GM12891 (cell line): ENCODE data around the gene UTS2.

ENCODE experiments used
- POLR2A ChIP-seq: IDR thresholded peaks from 2 replicates; pipeline ENCODE4 v1.6.1; 2011; ENCODE audit warnings: low read depth, low read length, control low read depth
- POLR2AphosphoS5 ChIP-seq: IDR thresholded peaks from 2 replicates; pipeline ENCODE4 v1.6.1; 2011; ENCODE audit warnings: low read depth, low read length, control low read depth
- TAF1 ChIP-seq: IDR thresholded peaks from 2 replicates; pipeline ENCODE4 v1.6.1; 2011; ENCODE audit warnings: low read depth, low read length, control low read depth

- TF ChIP-seq POLR2A (no peak), TAF1 (no peak), POLR2AphosphoS5 (no peak)
Measured at GRCh38 chr1:7885513-7886404, 32.9 kb upstream of the UTS2 start.
